Measurements from ENCODE around the gene CR1L.
"Not testable (repeated sequence)": the region's sequence is repeated elsewhere in the genome, so short reads cannot be mapped to it uniquely, and the experiment has no call there.

The CR1L gene

GRCh38 chr1:207673399-207673798, 28.5 kb downstream of the CR1L start:
- no peak for FAIRE-seq
- no peak for TF ChIP-seq CTCF (IDR thresholded peaks at IDR 0.05; ENCODE audit: insufficient read depth, missing control alignments)
- DNase-seq (ENCODE audit: insufficient read length, low spot score) = no peak

- DNase-seq (ENCODE audit: insufficient read length, low spot score) (no peak), FAIRE-seq (no peak)
- no peak for TF ChIP-seq CTCF (IDR thresholded peaks at IDR 0.05; ENCODE audit: insufficient read depth, missing control alignments)
Measured at GRCh38 chr1:207676153-207676552, 31.2 kb downstream of the CR1L start.

GRCh38 chr1:207680590-207681388, 35.9 kb downstream of the CR1L start:
- DNase-seq (ENCODE audit: insufficient read length, low spot score); FAIRE-seq: not testable (repeated sequence)

- not testable (repeated sequence) for FAIRE-seq
Measured at GRCh38 chr1:207682872-207683434, 38.0 kb downstream of the CR1L start.

GRCh38 chr1:207690551-207690950, 45.6 kb downstream of the CR1L start:
- not testable (repeated sequence) for FAIRE-seq; DNase-seq (ENCODE audit: insufficient read length, low spot score)

More at GRCh38 chr1:207682872-207683434, 38.0 kb downstream of the CR1L start:
- not testable (repeated sequence) for DNase-seq (ENCODE audit: insufficient read length, low spot score)

- no peak for TF ChIP-seq CTCF (IDR thresholded peaks at IDR 0.05; ENCODE audit: insufficient read depth, missing control alignments)
- no peak for FAIRE-seq
Measured at GRCh38 chr1:207691010-207691409, 46.1 kb downstream of the CR1L start.

GRCh38 chr1:207691841-207692240, 46.9 kb downstream of the CR1L start:
- no peak for DNase-seq (ENCODE audit: insufficient read length, low spot score)
- no peak for FAIRE-seq
- TF ChIP-seq CTCF (IDR thresholded peaks at IDR 0.05; ENCODE audit: insufficient read depth, missing control alignments) = no peak

More at GRCh38 chr1:207691010-207691409, 46.1 kb downstream of the CR1L start:
- DNase-seq (ENCODE audit: insufficient read length, low spot score) = no peak

- FAIRE-seq; DNase-seq (ENCODE audit: insufficient read length, low spot score): not testable (repeated sequence)
Measured at GRCh38 chr1:207692291-207692690, 47.4 kb downstream of the CR1L start.

GRCh38 chr1:207695891-207696290, 51.0 kb downstream of the CR1L start:
- no peak for TF ChIP-seq CTCF (IDR thresholded peaks at IDR 0.05; ENCODE audit: insufficient read depth, missing control alignments)
- DNase-seq (ENCODE audit: insufficient read length, low spot score) (no peak), FAIRE-seq (no peak)
